Measurements from ENCODE around the gene ELAC2.

- no peak for TF ChIP-seq CTCF (optimal IDR thresholded peaks at IDR 0.05 in 1 of 3, IDR thresholded peaks at IDR 0.05 in 1 of 3, conservative IDR thresholded peaks at IDR 0.05 in 1 of 3; ENCODE audit: extremely low read depth in 1 of 3, insufficient read depth in 2 of 3, low read length in 3 of 3)
- TF ChIP-seq EZH2 (IDR thresholded peaks at IDR 0.05; ENCODE audit: low read length) = no peak
Observed at GRCh38 chr17:12977008-12977751, 40.6 kb downstream of the ELAC2 start.
